Memory B cell (primary cell): ENCODE results near the gene PDZD7.

Source experiments
- ATAC-seq: fragments of 150-1000 bp; cut with Tn5 transposase; 2 replicates; pipeline ENCODE4 v1.10.0; 2021; ENCODE audit warnings: low read depth, mild to moderate bottlenecking, moderate library complexity
- DNase-seq, 2 donors: peaks; one replicate each; pipeline ENCODE4 v3.0.0; 2022; ENCODE audit warnings: low spot score in 2 of 2
- H3K27ac Mint-ChIP-seq: one replicate; pipeline ENCODE4 v1.8.0; 2022; ENCODE audit warnings: mild to moderate bottlenecking, moderate library complexity, mixed read lengths
- H3K27me3 Mint-ChIP-seq: one replicate; pipeline ENCODE4 v1.8.0; 2022; ENCODE audit warnings: mixed read lengths
- H3K36me3 Mint-ChIP-seq: one replicate; pipeline ENCODE4 v1.8.0; 2022; ENCODE audit warnings: mild to moderate bottlenecking, mixed read lengths
- H3K4me1 Mint-ChIP-seq: one replicate; pipeline ENCODE4 v1.8.0; 2022; ENCODE audit warnings: mixed read lengths
- H3K4me3 Mint-ChIP-seq: one replicate; pipeline ENCODE4 v1.8.0; 2022; ENCODE audit warnings: mild to moderate bottlenecking, moderate library complexity, mixed read lengths
- H3K9me3 Mint-ChIP-seq: one replicate; pipeline ENCODE4 v1.8.0; 2022; ENCODE audit warnings: mixed read lengths

Gene PDZD7

DNA sequence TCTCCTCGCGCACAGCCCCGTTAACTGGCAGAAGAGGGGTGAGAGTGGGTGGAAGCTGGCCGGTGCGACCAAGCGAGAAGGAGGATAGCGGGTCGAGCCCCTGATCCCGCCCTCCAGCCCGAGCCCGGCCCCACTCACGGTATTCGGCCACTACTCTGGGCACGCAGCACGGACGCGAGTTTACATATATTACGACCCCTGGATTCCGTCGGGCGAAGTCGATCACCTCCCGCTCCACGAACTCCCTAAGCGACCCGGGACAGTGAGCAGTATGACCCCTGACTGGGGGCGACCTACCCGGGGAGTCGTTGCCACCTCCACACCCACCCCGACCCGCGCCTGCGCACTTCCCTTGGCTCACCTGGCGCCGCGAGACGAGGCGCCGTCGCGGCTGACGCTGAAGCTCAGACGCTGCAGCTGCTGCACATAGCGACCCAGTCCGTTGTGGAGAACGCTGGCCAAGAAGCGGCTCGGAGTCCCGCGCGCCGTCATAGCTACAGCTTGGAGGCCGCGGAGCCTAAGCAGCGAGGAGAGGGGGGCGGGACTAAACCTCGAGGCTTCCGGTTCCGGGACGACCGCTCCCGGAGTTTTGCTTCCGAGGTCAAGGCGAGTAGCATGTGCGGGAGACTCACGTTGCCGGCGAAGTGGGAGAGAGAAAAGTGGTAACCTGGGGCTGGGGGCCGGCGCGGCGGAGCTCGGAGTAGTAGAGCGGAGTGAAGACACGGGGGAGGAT, 43.8 kb downstream of the PDZD7 start, which contains the start of the genes MRPL43 and TWNK:
MRPL43 (minus strand) TSS at position 546 of the 733 bp plus-strand sequence; CDS start at position 492, 54 bp downstream.
TWNK (plus strand) TSS at position 592 of the 733 bp plus-strand sequence. CDS start 668 bp downstream, outside the sequence.
- peak within 1 kb of the TSS; percentile 97 for H3K4me3 Mint-ChIP-seq
- ATAC-seq (peak; percentile 97), DNase-seq (peak; percentile 71 to 85)
- H3K4me1 Mint-ChIP-seq: peaks cover 22% of the 10 kb centered on the region
- H3K27ac Mint-ChIP-seq: peak within 1 kb of the TSS; percentile 90
- H3K36me3 Mint-ChIP-seq: peaks cover 28% of the 10 kb centered on the region
- H3K9me3 Mint-ChIP-seq: no peaks in the 10 kb centered on the region
- H3K27me3 Mint-ChIP-seq: no peaks in the 10 kb centered on the region

DNA sequence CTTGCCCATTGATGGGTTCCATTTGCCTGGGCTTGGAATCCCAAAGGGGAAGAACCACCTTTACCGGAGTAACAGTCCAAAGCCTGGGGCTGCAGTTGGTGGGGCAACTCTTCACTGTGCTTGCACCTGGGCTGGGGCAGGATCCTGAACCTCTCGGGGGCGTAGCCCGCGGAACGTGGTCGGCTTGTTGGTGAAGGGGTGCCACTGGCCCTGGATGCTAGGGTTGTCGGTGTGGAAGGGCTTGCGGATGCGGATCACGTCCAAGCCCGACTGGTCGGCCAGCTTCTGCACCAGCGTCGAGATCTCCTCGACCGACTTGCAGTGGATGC, 44.3 kb downstream of the PDZD7 start:
- Mint-ChIP-seq H3K9me3 (no peaks in the 10 kb centered on the region), H3K36me3 (peaks cover 31% of the 10 kb centered on the region), H3K4me1 (peaks cover 22% of the 10 kb centered on the region), H3K27me3 (no peaks in the 10 kb centered on the region), H3K4me3 (peak overlapping the region; percentile 97), H3K27ac (no peak overlapping the region)
- DNase-seq: no peak
- ATAC-seq: no peak

GRCh38 chr10:100985336-100985735, 45.6 kb downstream of the PDZD7 start:
- Mint-ChIP-seq H3K27ac (no peak overlapping the region), H3K4me3 (no peak overlapping the region), H3K9me3 (no peaks in the 10 kb centered on the region), H3K36me3 (peaks cover 25% of the 10 kb centered on the region), H3K4me1 (peaks cover 18% of the 10 kb centered on the region), H3K27me3 (no peaks in the 10 kb centered on the region)
- no peak for DNase-seq
- no peak for ATAC-seq

DNA sequence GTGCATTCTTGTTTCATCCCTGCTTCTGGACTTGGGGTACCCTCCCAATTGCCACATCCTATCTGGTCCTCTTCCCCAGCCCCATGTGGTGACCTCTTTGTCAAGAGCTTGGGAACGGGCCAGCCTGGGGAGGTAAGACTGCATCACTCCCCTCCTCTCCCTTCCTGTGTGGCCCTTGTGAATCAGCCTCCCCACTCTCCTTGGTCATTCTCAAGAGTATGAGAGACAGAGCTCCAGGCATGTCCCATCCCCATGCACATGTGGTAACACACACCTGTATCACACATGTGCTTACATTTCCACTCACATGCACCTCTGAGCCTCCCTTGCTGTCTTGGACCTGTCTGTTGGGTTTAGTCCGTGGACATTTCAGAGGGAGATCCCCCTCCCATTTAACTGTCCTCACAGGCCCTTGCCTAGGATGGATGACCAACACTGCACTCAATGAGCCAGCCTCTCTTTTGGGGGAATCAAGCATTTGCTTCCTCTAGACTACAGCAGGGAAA, 46.2 kb downstream of the PDZD7 start:
- Mint-ChIP-seq H3K27me3 (no peaks in the 10 kb centered on the region), H3K27ac (no peak overlapping the region), H3K9me3 (no peaks in the 10 kb centered on the region), H3K4me1 (peaks cover 16% of the 10 kb centered on the region), H3K36me3 (peaks cover 26% of the 10 kb centered on the region), H3K4me3 (no peak overlapping the region)
- ATAC-seq: no peak
- no peak for DNase-seq

- DNase-seq: no peak
- ATAC-seq: no peak
- H3K27ac Mint-ChIP-seq: no peak overlapping the region
- H3K4me3 Mint-ChIP-seq: no peak overlapping the region
- H3K27me3 Mint-ChIP-seq: no peaks in the 10 kb centered on the region
- peaks cover 27% of the 10 kb centered on the region for H3K36me3 Mint-ChIP-seq
- H3K4me1 Mint-ChIP-seq: peaks cover 16% of the 10 kb centered on the region
- no peaks in the 10 kb centered on the region for H3K9me3 Mint-ChIP-seq
Measured at GRCh38 chr10:100983868-100984671, 46.9 kb downstream of the PDZD7 start.

- no peak overlapping the region for H3K27ac Mint-ChIP-seq
- no peak for ATAC-seq
- H3K4me1 Mint-ChIP-seq: peaks cover 16% of the 10 kb centered on the region
- no peak overlapping the region for H3K4me3 Mint-ChIP-seq
- H3K9me3 Mint-ChIP-seq: no peaks in the 10 kb centered on the region
- no peak for DNase-seq
- H3K27me3 Mint-ChIP-seq: no peaks in the 10 kb centered on the region
- H3K36me3 Mint-ChIP-seq: peaks cover 29% of the 10 kb centered on the region
Measured at GRCh38 chr10:100982916-100983830, 47.8 kb downstream of the PDZD7 start.

DNA sequence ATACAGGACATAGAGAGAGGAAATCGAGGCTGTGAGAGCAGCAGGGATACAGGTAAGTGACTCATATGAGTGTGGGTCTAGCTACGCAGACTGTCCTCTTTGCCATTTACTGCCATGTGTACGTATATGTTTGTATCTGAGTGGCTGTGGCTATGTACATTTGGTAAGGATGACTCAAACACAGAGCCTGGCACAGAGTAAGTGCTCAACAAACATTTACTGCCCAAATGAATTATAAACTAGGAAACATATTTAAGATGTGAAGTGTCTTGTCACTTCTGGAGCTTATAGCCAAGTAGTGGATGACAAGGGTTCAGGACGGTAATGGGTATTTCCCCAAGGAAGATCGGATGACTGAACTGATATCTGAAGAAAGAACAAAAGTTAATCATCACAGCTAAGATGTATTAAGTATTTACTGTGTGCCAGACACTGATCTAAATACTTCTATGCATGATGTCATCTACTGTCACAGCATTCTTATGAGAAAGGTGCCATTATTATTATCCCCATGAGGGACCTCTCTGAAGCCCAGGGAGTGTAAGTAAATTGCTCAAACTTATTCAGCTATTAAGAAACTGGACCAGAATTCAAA, 49.7 kb downstream of the PDZD7 start:
- DNase-seq (no peak), ATAC-seq (no peak)
- no peak overlapping the region for H3K27ac Mint-ChIP-seq
- H3K4me3 Mint-ChIP-seq: no peak overlapping the region
- H3K27me3 Mint-ChIP-seq: no peaks in the 10 kb centered on the region
- H3K4me1 Mint-ChIP-seq: peaks cover 8% of the 10 kb centered on the region
- H3K36me3 Mint-ChIP-seq: peaks cover 26% of the 10 kb centered on the region
- H3K9me3 Mint-ChIP-seq: no peaks in the 10 kb centered on the region

DNA sequence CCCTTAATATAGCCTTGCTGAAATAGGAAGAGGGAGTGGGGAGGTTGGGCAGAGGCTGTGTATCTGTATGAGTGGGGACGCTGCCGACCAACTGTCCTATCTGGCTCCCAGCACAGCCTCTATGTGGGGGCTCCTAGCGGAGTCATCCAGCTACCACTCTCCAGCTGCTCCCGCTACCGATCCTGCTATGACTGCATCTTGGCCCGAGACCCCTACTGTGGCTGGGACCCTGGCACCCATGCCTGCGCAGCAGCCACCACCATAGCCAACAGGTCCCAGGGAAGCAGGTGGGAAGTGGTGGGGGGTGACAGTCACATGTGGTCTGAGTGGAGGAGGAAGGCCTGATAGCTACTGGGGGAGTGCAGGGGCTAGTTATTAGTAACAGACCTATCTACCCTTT, 50.2 kb downstream of the PDZD7 start:
- no peak for ATAC-seq
- DNase-seq: no peak
- Mint-ChIP-seq H3K4me3 (no peak overlapping the region), H3K27me3 (no peaks in the 10 kb centered on the region), H3K36me3 (peaks cover 26% of the 10 kb centered on the region), H3K9me3 (no peaks in the 10 kb centered on the region), H3K27ac (no peak overlapping the region), H3K4me1 (peaks cover 5% of the 10 kb centered on the region)

GRCh38 chr10:100980311-100980710, 50.6 kb downstream of the PDZD7 start:
- ATAC-seq (no peak), DNase-seq (no peak)
- no peaks in the 10 kb centered on the region for H3K27me3 Mint-ChIP-seq
- H3K4me1 Mint-ChIP-seq: peaks cover 2% of the 10 kb centered on the region
- peaks cover 26% of the 10 kb centered on the region for H3K36me3 Mint-ChIP-seq
- H3K4me3 Mint-ChIP-seq: no peak overlapping the region
- no peak overlapping the region for H3K27ac Mint-ChIP-seq
- no peaks in the 10 kb centered on the region for H3K9me3 Mint-ChIP-seq

DNA sequence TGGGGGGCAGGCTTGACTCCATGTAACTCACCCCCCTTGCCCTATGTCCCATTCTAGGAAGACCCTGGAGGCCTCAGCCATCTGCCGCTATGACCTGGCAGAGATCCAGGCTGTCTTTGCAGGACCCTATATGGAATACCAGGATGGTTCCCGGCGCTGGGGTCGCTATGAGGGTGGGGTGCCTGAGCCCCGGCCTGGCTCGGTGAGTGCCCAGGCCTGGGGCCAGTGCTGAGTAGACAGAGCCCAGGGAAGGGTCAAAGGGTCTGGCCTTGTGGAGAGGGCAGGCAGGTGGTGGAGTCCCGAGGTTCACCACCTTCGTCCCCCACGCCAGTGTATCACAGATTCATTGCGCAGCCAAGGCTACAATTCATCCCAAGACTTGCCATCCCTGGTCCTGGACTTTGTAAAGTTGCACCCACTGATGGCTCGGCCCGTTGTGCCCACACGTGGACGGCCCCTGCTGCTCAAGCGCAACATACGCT, 51.1 kb downstream of the PDZD7 start:
- Mint-ChIP-seq H3K27ac (no peak overlapping the region), H3K9me3 (no peaks in the 10 kb centered on the region), H3K36me3 (peaks cover 26% of the 10 kb centered on the region), H3K4me3 (no peak overlapping the region), H3K4me1 (peaks cover 2% of the 10 kb centered on the region), H3K27me3 (no peaks in the 10 kb centered on the region)
- DNase-seq (no peak), ATAC-seq (no peak)

DNA sequence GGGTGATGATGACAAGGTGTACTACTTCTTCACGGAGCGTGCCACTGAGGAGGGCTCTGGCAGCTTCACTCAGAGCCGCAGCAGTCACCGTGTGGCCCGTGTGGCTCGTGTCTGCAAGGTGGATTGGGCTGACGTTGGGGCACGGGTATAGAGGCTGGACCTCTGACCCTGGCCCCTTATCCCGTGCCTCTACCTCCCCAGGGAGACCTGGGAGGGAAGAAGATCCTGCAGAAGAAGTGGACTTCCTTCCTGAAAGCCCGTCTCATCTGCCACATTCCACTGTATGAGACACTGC, 52.1 kb downstream of the PDZD7 start:
- Mint-ChIP-seq H3K27ac (no peak overlapping the region), H3K4me3 (no peak overlapping the region), H3K36me3 (peaks cover 24% of the 10 kb centered on the region), H3K4me1 (peaks cover 2% of the 10 kb centered on the region), H3K9me3 (no peaks in the 10 kb centered on the region), H3K27me3 (no peaks in the 10 kb centered on the region)
- ATAC-seq (no peak), DNase-seq (no peak)

- no peak overlapping the region for H3K27ac Mint-ChIP-seq
- ATAC-seq (no peak), DNase-seq (no peak)
- H3K4me3 Mint-ChIP-seq: no peak overlapping the region
- H3K9me3 Mint-ChIP-seq: no peaks in the 10 kb centered on the region
- H3K27me3 Mint-ChIP-seq: no peaks in the 10 kb centered on the region
- H3K4me1 Mint-ChIP-seq: no peaks in the 10 kb centered on the region
- H3K36me3 Mint-ChIP-seq: peaks cover 21% of the 10 kb centered on the region
Measured at GRCh38 chr10:100978121-100978900, 52.6 kb downstream of the PDZD7 start.

DNA sequence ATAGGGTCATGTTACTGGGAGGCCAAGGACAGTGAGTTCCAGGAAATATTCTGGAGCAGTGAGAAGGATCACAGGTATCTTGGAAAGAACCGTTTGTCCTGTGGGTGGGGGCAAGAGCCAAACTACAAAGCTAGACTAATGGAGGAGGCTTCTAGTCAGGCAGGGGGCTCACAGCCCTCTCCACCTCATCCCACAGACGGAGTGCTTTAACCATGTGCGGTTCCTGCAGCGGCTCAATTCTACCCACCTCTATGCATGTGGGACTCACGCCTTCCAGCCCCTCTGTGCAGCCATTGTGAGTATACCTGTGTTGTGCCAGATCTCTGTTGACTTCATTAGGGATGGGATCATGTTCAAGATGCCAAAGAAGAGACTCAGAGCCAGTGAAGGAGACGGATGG, 53.5 kb downstream of the PDZD7 start:
- H3K27ac Mint-ChIP-seq: no peak overlapping the region
- ATAC-seq: no peak
- H3K9me3 Mint-ChIP-seq: no peaks in the 10 kb centered on the region
- no peaks in the 10 kb centered on the region for H3K4me1 Mint-ChIP-seq
- H3K36me3 Mint-ChIP-seq: peaks cover 16% of the 10 kb centered on the region
- no peaks in the 10 kb centered on the region for H3K27me3 Mint-ChIP-seq
- no peak overlapping the region for H3K4me3 Mint-ChIP-seq
- no peak for DNase-seq
